ENCODE measurements around the gene OR4D10.

DNA sequence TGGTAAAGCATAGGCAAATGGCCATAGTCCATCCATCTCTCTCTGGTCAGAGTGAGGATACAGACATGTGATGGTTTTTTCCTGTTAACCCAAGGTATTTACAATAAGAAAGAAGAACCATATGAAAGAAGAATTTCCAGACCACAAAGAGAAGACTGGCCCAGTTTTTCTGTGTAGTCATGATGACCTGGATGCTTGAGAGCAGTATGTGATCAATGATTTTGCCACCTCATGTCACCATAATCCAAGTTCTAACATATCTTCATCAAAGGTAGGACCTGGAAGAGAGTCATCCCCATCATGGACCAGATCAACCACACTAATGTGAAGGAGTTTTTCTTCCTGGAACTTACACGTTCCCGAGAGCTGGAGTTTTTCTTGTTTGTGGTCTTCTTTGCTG lies 16.5 kb upstream of the OR4D10 start, which contains the start of gene OR4D6:
- TF ChIP-seq POLR2AphosphoS5 (IDR thresholded peaks at IDR 0.05) (no peak), POLR2A (IDR thresholded peaks at IDR 0.05) (no peak), EP300 (IDR thresholded peaks at IDR 0.05) (no peak)
- TF ChIP-seq, protein P1, sequence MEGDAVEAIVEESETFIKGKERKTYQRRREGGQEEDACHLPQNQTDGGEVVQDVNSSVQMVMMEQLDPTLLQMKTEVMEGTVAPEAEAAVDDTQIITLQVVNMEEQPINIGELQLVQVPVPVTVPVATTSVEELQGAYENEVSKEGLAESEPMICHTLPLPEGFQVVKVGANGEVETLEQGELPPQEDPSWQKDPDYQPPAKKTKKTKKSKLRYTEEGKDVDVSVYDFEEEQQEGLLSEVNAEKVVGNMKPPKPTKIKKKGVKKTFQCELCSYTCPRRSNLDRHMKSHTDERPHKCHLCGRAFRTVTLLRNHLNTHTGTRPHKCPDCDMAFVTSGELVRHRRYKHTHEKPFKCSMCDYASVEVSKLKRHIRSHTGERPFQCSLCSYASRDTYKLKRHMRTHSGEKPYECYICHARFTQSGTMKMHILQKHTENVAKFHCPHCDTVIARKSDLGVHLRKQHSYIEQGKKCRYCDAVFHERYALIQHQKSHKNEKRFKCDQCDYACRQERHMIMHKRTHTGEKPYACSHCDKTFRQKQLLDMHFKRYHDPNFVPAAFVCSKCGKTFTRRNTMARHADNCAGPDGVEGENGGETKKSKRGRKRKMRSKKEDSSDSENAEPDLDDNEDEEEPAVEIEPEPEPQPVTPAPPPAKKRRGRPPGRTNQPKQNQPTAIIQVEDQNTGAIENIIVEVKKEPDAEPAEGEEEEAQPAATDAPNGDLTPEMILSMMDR (IDR thresholded peaks at IDR 0.05): no peak
